Iris pigment epithelial cell (primary cell): ENCODE measurements around the gene POFUT1.

ENCODE experiments used
- DNase-seq: peaks from one replicate; pipeline ENCODE4 v3.0.0-alpha.2; 2011; ENCODE audit warnings: low read depth

Gene POFUT1

DNA sequence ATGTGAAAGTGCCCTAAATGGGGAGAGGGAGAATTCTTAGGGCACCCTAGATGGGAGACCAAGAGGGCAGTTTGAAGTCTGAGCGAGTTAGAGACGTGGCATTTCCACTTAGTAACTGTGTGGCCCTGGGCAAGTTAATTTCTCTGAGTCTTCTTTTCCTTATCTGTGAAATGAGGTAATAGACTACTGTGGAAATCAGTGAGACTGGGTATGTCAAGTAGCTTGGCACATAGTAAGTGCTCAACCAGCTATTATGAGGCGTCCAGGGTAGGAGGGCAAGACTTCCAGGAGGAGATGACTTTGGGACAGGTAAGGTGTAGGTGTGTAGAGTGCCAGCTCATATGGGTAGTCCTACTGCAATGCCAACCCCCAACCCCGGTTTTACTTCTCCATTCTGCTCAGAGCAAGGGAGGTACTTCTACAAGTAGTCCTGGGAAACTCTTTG lies 70.5 kb downstream of the POFUT1 start:
- peak; percentile 28 for DNase-seq

DNA sequence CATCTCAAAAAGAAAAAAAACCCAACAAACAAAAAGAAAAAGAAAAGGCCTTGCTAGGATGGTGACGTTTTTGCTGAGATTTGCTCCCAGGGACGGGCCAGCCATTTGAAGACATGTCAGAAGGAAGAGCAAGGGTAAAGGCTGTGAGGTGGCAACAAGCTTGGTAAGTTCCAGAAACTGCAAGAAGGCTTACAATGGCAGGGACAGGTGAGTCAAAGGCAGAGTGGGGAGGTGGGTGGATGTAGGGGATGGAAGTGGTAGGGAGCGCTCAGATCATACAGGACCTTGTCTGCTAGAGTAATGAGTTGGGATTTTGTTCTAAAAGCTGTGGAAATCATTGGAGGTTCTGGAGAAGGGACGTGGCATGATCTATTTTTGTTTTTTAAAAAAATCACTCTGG lies 74.0 kb downstream of the POFUT1 start:
- no peak for DNase-seq

- DNase-seq: no peak
Measured at GRCh38 chr20:32282461-32282860, 74.8 kb downstream of the POFUT1 start.

DNA sequence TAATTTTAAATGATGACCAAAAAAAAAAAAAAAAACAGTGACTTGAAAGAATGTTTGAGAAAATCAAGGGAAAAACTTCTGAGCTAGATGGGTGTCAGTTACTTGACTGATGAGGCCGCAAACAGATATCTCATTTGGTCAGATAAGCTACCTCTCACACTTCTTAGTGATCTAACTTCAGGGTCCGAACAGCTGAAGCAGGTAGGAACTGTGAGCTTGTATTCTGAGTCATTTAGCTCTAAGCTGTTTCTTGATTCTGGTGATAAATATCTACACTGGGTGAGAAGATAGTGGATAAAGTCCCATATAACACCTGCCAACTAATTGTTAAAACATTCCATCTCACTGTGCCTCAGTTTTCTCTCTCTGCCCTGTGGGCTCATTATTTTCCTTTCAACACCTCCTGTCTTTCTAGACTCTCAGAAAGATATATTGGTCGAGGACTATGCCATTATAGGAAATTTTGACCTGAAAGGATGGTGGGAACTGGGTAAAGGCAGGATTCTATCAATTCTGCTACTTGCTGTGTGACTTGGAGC lies 77.5 kb downstream of the POFUT1 start:
- DNase-seq: no peak

GRCh38 chr20:32285621-32286371 lies 78.1 kb downstream of the POFUT1 start:
- peak; percentile 36 for DNase-seq

DNA sequence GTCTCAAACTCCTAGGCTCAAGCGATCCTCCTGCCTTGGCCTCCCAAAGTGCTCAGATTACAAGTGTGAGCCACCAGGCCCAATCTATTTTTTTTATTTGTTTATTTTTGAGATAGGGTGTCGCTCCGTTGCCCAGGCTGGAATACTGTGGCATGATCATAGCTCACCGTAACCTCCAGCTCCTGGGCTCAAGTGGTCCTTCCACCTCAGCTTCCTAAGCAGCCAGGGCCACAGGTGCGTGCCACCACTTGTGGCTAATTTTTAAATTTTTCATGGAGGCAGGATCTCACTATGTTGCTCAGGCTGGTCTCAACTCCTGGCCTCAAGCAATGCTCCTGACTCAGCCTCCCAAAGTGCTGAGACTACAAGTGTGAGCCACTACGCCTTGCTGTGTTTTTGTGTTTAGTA lies 79.6 kb downstream of the POFUT1 start:
- DNase-seq: no peak
